ENCODE data around the gene NR3C1. TPM values are rescaled to one million over a fixed set of nuclear protein-coding genes. Genes with fewer than 3 reads are reported as not detected.

NR3C1 gene
- polyA plus RNA-seq, 1 experiment = 44.1 TPM

DNA sequence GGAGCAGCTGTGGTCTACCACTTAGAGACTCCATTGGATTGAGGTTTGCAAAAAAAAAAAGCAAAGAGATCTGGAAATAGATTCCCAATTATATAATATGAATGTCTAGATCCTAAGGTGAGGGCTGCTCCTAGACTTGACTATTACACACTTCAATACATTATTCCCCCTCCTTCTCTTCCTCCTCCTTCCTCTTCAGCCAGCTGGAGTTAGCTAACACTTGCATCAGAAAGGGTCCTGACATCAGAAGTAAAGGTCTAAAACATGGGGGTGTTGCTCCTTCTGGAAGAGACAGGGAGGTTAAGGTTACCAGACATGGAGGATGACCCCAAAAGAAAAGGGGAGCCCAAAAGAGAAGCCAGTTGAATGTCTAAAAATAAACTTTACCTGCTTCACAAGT lies 12.9 kb upstream of the NR3C1 start:
- TF ChIP-seq, protein P1, sequence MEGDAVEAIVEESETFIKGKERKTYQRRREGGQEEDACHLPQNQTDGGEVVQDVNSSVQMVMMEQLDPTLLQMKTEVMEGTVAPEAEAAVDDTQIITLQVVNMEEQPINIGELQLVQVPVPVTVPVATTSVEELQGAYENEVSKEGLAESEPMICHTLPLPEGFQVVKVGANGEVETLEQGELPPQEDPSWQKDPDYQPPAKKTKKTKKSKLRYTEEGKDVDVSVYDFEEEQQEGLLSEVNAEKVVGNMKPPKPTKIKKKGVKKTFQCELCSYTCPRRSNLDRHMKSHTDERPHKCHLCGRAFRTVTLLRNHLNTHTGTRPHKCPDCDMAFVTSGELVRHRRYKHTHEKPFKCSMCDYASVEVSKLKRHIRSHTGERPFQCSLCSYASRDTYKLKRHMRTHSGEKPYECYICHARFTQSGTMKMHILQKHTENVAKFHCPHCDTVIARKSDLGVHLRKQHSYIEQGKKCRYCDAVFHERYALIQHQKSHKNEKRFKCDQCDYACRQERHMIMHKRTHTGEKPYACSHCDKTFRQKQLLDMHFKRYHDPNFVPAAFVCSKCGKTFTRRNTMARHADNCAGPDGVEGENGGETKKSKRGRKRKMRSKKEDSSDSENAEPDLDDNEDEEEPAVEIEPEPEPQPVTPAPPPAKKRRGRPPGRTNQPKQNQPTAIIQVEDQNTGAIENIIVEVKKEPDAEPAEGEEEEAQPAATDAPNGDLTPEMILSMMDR (IDR thresholded peaks at IDR 0.05; ENCODE audit: low read depth, low read length) = no peak
- DNase-seq (ENCODE audit: low read depth, low spot score) = no peak
- POLR2A ChIA-PET = interaction anchor here (0.6 to 0.7 kb wide), 2 partner anchors 182 to 1596 kb away, joined by 4 to 5 read pairs; no protein-coding TSS in a partner anchor
- Histone ChIP-seq H3K27ac (ENCODE audit: low read depth, low read length) (no peak overlapping the region), H3K27me3 (ENCODE audit: control insufficient read depth, insufficient read depth, low read length) (no peaks in the 10 kb centered on the region), H3K4me3 (ENCODE audit: low read depth, low read length) (no peak overlapping the region), H3K9me3 (ENCODE audit: control insufficient read depth, insufficient read depth, low read length) (no peaks in the 10 kb centered on the region)
- CTCF ChIA-PET = no interaction called here

DNA sequence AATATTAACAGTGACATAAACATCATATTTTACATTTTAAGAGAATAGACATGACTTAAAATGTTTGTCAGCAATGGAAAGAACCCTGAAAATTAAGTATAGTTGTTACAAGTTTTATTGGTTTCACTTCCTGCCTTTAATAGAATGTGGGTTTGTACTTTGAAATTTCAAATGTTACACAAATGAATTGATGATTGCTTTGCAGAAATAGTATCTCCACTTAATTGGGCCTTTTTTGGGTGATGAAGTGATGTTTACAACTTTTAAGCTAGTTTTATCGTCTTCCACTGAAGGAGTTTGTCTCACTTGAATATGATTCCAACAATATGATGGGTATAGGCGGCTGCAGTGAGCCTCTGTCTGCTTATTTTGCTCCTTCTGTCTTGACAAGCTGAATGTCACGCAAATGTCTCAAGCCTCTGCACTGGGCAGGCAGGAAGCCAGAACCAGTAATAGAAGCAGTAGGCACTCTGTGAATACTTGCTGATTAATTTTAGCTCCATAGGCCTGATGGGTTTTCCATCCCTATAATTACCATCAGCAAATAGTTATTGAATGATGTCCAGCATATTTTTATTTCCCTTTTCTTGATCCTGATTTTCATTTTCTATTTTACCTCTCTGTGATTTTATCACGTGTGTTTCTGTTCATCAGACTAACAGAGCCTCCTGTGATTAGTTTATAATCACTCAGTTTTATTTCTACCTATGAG lies 10.6 kb upstream of the NR3C1 start:
- no peak overlapping the region for H3K4me3 ChIP-seq (ENCODE audit: low read depth, low read length)
- TF ChIP-seq, protein P1 (IDR thresholded peaks at IDR 0.05; ENCODE audit: low read depth, low read length) = no peak
- H3K27ac ChIP-seq (ENCODE audit: low read depth, low read length) = no peak overlapping the region
- ChIA-PET POLR2A (no interaction called here), CTCF (interaction anchor here (1.7 kb wide), 1 partner anchor 411 kb away, joined by 4 read pairs; no protein-coding TSS in a partner anchor)
- DNase-seq (ENCODE audit: low read depth, low spot score) = no peak
- H3K27me3 ChIP-seq (ENCODE audit: control insufficient read depth, insufficient read depth, low read length) = no peaks in the 10 kb centered on the region
- H3K9me3 ChIP-seq (ENCODE audit: control insufficient read depth, insufficient read depth, low read length) = no peaks in the 10 kb centered on the region

DNA sequence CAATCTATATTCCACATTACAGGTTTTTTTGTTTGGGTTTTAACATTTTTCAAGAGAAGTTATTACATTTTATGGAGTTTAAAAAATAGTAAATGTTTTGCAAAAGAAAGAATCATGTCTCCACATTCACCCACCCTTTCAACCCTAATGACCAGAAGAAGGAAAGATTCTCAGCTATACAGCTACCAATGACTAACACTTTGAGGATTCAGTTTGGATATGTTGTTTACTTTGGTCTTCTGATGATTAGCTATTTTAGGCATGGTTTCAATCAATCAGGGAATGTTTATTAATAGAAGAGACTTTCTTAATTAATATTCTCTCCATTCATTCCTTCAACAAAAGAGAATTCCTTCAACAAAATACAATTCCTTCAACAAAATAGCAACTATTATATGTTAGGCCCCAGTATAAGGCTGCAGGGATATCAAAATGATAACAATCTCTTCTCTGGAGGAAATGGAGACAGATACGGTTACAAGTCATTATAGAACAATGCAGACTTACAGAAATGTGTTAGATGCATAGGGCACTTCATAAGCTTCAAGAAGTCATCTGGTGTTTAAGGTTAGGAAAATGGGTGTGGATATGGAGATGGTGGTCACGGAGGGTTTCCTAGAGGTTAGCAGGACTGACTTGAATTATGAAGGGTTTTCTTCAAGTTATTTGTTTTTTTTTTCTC lies 9.3 kb upstream of the NR3C1 start:
- Histone ChIP-seq H3K27me3 (ENCODE audit: control insufficient read depth, insufficient read depth, low read length) (no peaks in the 10 kb centered on the region), H3K27ac (ENCODE audit: low read depth, low read length) (no peak overlapping the region), H3K9me3 (ENCODE audit: control insufficient read depth, insufficient read depth, low read length) (no peaks in the 10 kb centered on the region), H3K4me3 (ENCODE audit: low read depth, low read length) (no peak overlapping the region)
- TF ChIP-seq, protein P1 (IDR thresholded peaks at IDR 0.05; ENCODE audit: low read depth, low read length) = no peak
- ChIA-PET CTCF (interaction anchor here (1.7 to 2.6 kb wide), 2 partner anchors 412 kb away, joined by 4 to 8 read pairs; no protein-coding TSS in a partner anchor), POLR2A (interaction anchor here (0.7 kb wide), 1 partner anchor 521 kb away, joined by 3 read pairs; no protein-coding TSS in a partner anchor)
- DNase-seq (ENCODE audit: low read depth, low spot score) = no peak

DNA sequence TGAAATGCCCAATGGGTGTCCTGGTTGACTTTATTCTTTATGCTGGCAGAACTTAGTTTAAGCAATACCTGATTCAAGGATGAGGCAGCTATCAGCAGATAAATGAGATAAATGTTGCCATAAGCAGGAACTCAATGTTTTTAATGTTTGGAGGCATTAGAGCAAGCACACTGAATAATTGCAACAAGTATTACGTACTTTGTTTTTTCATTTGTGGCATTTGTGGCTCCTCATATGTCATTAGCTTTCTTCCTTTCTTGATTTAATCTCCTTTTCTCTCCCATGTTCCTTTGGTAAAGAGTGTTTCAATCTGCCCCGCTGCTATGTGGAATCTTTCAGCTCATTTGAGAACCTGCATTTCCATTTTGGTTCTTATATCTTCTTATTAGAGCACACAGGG lies 6.4 kb upstream of the NR3C1 start:
- ChIA-PET CTCF (interaction anchor here (2.6 kb wide), 1 partner anchor 415 kb away, joined by 8 read pairs; no protein-coding TSS in a partner anchor), POLR2A (interaction anchor here (0.6 kb wide), 1 partner anchor 181 kb away, joined by 5 read pairs; no protein-coding TSS in a partner anchor)
- no peaks in the 10 kb centered on the region for H3K27me3 ChIP-seq (ENCODE audit: control insufficient read depth, insufficient read depth, low read length)
- H3K4me3 ChIP-seq (ENCODE audit: low read depth, low read length) = no peak overlapping the region
- no peak overlapping the region for H3K27ac ChIP-seq (ENCODE audit: low read depth, low read length)
- no peak for DNase-seq (ENCODE audit: low read depth, low spot score)
- TF ChIP-seq, protein P1 (IDR thresholded peaks at IDR 0.05; ENCODE audit: low read depth, low read length) = no peak
- H3K9me3 ChIP-seq (ENCODE audit: control insufficient read depth, insufficient read depth, low read length) = no peaks in the 10 kb centered on the region; the same call in 1 of the 2 replicates

DNA sequence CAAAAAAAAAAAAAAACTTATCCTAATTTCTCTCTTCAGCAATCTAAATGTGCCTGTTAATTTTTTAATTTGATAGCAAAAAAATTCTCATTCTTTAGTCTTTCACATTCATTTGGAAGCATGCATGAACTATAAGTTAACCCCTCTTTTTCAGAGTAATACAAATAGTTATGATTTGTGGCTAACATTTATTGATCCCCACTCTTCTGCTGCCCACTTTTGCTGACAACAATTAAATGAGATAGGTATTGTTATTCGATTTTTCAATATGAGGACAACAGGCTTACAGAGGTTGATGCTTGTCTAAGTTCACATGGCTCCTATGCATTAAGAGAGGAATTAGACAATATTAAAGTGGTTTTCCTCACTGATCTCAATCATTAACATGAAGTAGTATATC lies 2.9 kb upstream of the NR3C1 start:
- no peak for DNase-seq (ENCODE audit: low read depth, low spot score)
- H3K27me3 ChIP-seq (ENCODE audit: control insufficient read depth, insufficient read depth, low read length) = no peaks in the 10 kb centered on the region
- TF ChIP-seq, protein P1 (IDR thresholded peaks at IDR 0.05; ENCODE audit: low read depth, low read length) = no peak
- CTCF ChIA-PET = no interaction called here
- POLR2A ChIA-PET = no interaction called here
- no peak overlapping the region for H3K27ac ChIP-seq (ENCODE audit: low read depth, low read length)
- H3K4me3 ChIP-seq (ENCODE audit: low read depth, low read length) = no peak overlapping the region
- no peaks in the 10 kb centered on the region; the same call in 1 of the 2 replicates for H3K9me3 ChIP-seq (ENCODE audit: control insufficient read depth, insufficient read depth, low read length)
